HG03066 (cell line): ENCODE results near the gene TOP2B.

Source experiments
- ATAC-seq: cut with Tn5 transposase; IDR thresholded peaks from one replicate; pipeline ENCODE4 v1.9.1; 2021; ENCODE audit warnings: low read depth; ENCODE audit not compliant: unreplicated experiment

The TOP2B gene

DNA sequence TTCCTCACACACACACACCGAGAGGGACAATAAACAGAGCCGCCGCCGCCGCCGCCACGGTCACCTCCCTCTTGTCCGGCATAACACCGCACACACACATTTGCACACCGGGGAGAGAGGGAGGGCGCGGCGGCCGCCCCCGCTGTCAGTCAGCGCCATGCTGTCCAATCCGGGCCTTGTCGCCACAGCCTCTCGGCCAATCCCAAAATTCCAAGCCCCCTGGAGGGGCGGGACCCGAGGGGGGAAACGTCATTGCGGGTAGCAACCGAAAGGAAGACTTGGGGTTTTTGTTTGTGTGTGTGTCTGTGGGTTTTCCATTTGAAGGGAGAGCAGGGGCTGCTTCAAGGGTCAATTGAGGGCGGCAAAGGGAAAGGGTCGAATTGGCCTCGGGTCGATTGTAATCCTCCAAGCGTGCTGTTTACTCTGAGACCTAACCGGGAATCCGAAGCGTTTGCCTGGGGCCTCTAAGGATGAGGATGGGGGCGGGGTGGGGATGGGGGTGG, at the start of gene TOP2B:
Gene TOP2B (minus strand): TSS at position 96 of the 503 bp plus-strand sequence. CDS start 610 bp downstream, outside the sequence.
- peak; percentile 79 for ATAC-seq

DNA sequence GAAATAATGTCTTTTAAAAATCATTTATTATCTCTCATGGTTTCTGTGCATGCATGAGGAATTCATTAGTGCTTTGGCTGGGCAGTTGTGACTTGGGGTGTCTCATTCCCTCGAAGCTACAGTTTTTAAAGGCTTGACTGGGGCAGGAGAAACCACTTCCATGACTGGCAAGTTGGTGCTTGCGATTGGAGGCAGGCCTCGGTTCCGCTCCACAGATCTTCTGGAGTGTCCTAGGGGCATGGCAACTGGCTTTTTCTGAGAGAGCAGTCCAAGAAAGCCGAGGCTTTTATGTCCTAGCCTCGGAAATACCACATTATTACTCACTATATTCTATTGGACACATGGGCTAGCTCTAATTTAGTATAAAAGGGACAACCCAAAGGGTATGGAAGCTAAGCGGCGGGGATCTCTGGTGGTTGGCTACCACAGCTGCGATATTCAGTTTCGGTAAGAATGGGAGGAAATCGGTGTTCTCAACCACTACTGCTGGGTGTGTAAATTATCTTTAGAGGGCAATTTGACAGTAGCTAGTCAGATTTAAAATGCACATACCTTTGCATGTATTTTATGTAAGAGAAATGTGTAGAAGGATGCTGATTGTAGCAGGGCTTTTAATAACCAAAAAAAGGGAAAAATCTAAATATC, 48.8 kb upstream of the TOP2B start:
- no peak for ATAC-seq

DNA sequence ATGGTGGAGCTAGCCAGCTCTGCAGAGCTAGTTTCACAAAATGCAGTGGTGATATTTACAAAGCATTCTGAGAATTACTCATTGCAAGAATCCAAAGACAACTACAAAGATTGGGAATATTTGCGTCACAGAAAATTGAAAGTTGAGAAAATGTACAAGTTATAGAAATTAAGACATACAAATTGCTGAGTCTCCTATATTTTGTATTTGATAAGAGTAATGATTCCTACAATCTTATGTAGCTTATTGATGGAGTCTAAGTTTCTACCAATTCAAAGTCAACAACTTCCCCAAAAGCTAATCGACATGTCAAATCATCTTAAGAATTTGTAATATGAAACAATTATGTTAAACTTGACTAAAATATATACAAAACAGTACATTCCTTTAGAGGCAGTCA, 46.4 kb upstream of the TOP2B start:
- ATAC-seq = no peak

- no peak for ATAC-seq
Observed at GRCh38 chr3:25708036-25708435, 43.3 kb upstream of the TOP2B start.

GRCh38 chr3:25707268-25707926, 42.7 kb upstream of the TOP2B start:
- ATAC-seq = no peak

DNA sequence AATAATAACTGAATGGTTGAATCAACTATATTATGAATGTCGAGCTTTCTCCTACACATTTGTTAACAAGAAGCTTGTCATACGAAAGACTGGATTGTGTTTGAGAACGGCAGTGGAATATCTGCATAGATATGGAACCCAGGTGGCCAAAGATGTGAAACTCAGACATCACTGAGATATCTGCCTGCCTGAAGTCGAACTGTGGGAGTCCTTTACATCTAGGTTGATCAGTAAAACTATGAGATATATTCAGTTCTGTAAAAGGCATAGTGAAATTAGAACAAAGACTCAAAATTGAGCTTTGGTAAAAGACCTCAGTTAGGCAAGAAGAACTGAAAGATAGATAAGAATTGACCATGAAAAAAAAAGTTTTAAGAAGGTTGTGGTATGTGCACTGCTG, 41.5 kb upstream of the TOP2B start:
- ATAC-seq = no peak

GRCh38 chr3:25697553-25697952, 32.8 kb upstream of the TOP2B start:
- no peak for ATAC-seq

- no peak for ATAC-seq
Observed at GRCh38 chr3:25695731-25696420, 31.2 kb upstream of the TOP2B start.

GRCh38 chr3:25693238-25693637, 28.5 kb upstream of the TOP2B start:
- ATAC-seq = no peak

- ATAC-seq = no peak
Observed at GRCh38 chr3:25692341-25692740, 27.6 kb upstream of the TOP2B start.

DNA sequence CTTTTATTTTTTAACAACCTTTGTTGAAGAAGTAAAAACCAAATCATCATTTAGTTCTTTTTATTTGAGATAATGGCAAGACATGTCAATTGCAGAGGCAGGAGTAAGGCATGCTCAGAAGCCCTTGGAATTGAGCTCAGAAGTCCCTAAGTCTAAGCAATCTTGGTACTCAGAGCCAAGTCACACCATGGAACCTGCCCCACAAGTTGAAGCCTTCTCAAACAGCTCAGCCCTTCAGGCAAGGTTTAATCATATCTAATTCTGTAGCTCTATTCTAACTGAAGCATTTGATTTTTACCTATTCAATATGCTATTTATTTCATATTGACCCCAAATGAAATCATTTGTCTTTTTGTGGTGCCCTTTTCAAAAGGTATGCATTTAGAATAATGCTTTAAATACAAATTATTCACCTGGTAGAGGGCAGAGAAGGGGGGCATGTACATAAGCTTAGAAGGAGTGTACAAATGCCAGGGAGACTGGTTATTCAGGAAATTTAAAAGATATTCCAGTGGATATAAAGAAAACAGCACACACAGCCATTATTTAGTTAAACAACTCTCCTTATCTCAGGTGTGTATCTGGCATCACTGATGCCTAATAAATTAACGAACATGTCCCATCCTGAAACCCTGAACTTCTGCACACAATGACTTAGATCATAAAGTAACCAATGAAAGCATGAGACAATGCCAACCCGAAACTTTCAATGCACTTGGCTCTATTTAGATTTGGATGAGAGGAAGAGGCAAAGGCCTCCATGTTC, 26.2 kb upstream of the TOP2B start:
- no peak for ATAC-seq

GRCh38 chr3:25689226-25689625, 24.5 kb upstream of the TOP2B start:
- no peak for ATAC-seq

GRCh38 chr3:25687742-25688141, 23.0 kb upstream of the TOP2B start:
- ATAC-seq = no peak

GRCh38 chr3:25686766-25687165, 22.1 kb upstream of the TOP2B start:
- no peak for ATAC-seq

DNA sequence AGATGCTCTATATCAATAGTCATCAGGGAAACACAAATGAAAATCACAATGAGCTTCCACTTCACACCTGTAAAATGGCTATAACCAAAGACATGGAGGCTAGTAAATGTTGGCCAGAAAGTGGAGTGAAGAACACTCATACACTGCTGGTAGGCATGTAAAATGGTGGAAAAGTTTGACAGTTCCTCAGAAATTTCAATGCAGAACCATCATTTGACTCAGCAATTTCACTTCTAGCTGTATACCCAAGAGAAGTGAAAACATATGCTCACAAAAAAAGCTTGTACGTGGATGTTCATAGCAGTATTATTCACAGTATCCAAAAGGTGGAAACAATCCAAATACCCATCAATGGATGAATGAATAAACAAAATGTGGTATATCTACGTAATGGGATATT, 19.2 kb upstream of the TOP2B start:
- no peak for ATAC-seq

GRCh38 chr3:25683410-25683809, 18.7 kb upstream of the TOP2B start:
- ATAC-seq = no peak

DNA sequence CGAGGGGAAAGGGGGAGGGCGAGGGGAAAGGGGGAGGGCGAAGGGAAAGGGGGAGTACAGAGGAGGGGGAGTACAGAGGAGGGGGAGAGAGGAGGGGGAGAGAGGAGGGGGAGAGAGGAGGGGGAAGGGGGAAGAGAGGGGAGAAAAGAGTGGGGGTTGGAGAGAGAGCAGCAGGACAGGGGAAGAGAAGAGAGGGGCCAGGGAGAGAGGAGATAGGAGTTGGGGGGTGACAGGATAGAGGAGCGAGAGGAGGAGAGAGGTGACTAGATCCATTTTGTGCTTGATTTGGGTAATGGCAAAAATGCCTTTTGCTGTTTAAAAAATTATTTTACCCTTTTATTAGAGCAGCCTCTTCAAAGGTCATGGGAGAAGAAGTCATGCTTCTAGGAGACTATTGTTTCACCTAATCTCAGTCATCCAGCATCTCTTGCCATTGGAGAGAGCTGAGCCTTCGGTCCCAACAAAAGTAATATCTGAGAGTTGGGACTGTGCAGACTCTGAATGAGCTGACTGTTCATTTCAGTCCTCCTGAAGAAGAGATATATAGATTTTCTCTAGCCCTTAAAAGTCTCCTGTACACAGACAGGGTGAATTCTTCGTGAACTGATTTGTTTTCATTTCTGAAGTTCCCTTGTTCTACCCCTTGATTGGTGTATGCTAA, 15.1 kb upstream of the TOP2B start:
- no peak for ATAC-seq

GRCh38 chr3:25679166-25679565, 14.5 kb upstream of the TOP2B start:
- no peak for ATAC-seq

- ATAC-seq = no peak
Observed at GRCh38 chr3:25678581-25678980, 13.9 kb upstream of the TOP2B start.

DNA sequence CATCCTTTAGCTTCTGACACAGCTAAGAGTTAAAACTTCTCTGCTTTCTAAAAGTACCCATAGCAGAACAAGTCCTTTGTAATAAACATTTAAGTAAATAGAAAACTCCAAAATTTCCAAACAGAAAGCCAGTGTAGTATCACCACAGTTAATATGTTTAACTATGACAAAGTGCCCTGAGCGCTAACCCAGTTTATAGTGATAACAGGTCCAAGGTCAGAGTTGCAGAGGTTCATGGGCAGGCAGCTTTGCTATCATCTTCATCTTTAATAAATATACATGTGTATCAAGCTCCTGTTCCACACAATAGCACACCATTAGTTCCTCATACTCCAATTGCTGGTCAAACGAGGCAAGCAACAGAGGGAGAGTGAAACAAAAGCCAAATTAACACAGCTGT, 12.4 kb upstream of the TOP2B start:
- no peak for ATAC-seq
